ENCODE results near the gene HSPA4. TPM values are rescaled to one million over a fixed set of nuclear protein-coding genes. Genes with fewer than 3 reads are reported as not detected.

Gene HSPA4
- total and polyA plus RNA-seq, 2 of the 4 experiments (the other 2 are of a cell fraction) = 34.9 to 120 TPM

DNA sequence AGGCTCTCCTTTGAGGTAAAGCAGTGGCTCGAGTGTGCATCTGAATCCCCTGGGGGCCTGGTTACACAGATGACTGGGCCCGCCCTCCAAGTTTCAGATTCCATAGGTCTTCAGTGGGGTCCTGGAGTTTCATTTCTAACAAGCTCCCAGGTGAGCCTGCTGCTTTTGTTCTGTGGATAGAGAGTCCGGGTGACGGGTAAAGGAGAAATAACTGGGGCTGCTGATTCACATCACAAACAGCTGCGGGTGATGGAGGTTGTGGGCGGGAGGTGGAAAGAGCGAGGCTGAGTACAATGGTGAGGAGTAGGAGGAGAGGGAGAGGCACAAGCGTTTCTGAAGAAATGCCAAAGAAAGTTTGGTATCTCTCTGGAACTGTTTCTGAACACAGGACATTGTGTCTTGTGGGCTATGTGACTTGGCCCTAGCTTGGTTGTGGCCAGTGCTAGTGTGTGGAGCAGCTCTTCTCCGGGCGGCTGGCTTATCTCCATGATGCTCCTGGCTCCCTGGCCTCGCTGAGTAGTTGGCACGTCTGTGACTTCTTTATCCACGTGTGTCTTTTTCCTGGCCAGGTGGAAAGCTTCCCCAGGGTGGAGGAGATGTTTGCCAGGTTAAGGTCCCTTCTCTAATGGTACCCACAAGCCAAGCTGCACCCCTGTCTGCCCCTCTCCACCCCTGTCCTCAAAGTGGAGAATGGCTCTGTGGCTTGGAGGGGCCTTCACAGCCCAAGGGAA is 61.7 kb downstream of the HSPA4 start (continued):
- no peak for TF ChIP-seq CHD1 (IDR thresholded peaks at IDR 0.05; ENCODE audit: low read depth, low read length)

DNA sequence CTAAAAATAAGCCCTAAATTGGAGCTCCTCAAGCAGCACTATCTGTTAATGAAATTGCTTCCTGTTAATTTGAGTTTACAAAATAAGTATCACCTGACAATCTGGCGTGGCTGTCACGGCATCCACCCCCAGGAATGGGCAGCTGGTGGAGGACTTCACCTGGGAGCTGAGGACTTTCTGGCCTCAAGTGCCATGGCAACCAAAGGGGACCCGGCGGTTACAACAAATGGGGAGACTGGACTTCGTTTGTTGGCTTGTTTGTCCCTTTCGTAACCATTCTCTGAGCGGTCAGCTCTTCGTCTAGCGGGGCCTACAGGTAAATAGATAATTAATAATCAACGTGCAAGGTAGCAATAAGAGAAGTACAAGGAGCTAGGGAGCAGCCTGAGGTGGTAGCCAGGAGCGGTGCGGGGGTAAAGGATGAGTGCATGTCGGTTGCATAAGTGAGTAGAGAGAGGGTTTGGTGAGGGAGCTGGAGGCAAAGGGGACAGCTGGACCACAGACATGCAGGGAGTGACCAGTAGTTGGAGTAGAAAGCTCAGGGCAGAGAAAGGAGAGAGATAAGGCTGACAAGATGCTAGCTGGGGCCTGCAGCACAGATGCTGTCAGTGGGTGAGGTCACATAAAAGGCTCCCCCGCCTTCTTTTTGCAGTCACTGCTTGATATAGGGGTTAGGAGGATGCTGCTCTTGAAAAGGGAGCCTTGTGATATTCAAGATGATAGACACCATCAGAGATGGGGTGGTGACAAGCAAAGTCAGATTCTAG is 62.5 kb downstream of the HSPA4 start:
- Histone ChIP-seq H3K79me1 (ENCODE audit: low read depth in 1 of 2, low read length in 2 of 2) (no peaks in the 10 kb centered on the region), H3K4me2 (ENCODE audit: low read depth, low read length) (no peak overlapping the region), H3K9me3 (ENCODE audit: control insufficient read depth, insufficient read depth, low read length) (no peaks in the 10 kb centered on the region), H3K27ac (ENCODE audit: insufficient read depth, low read length) (no peak overlapping the region), H4K91ac (ENCODE audit: insufficient read depth, low read depth, low read length) (no peak overlapping the region), H2BK15ac (ENCODE audit: low read depth, low read length) (no peak overlapping the region), H4K5ac (ENCODE audit: low read depth, low read length) (no peak overlapping the region), H3K36me3 (ENCODE audit: control insufficient read depth, insufficient read depth, low read length) (no peaks in the 10 kb centered on the region), H2AK9ac (replicated peaks; ENCODE audit: low read depth, low read length, poor library complexity) (no peak overlapping the region), H3K14ac (replicated peaks; ENCODE audit: low read depth, low read length) (no peak overlapping the region), H3K4me1 (ENCODE audit: control insufficient read depth, insufficient read depth, low read length) (peaks cover 5% of the 10 kb centered on the region; the same call in 1 of the 2 replicates), H3K56ac (ENCODE audit: extremely low read depth, insufficient read depth, low read length) (no peak overlapping the region), H3K23ac (ENCODE audit: low read depth, low read length) (no peak overlapping the region), H3K9me1 (ENCODE audit: insufficient read depth, low read length) (no peaks in the 10 kb centered on the region; the same call in 1 of the 2 replicates), H2AFZ (replicated peaks; ENCODE audit: low read length, poor library complexity) (no peak overlapping the region), H4K20me1 (ENCODE audit: insufficient read depth, low read length) (no peaks in the 10 kb centered on the region), H2BK5ac (ENCODE audit: low read depth, low read length, poor library complexity, severe bottlenecking) (no peak overlapping the region), H2BK20ac (ENCODE audit: low read depth, low read length) (no peak overlapping the region), H4K8ac (ENCODE audit: low read depth in 2 of 2, low read length in 2 of 2) (no peak overlapping the region), H3K27me3 (ENCODE audit: control insufficient read depth, insufficient read depth, low read length) (peaks cover 7% of the 10 kb centered on the region), H3K4ac (ENCODE audit: low read depth, low read length) (no peak overlapping the region), H2BK120ac (ENCODE audit: low read depth, low read length) (no peak overlapping the region), H3K4me3 (ENCODE audit: insufficient read depth, low read depth, low read length) (no peak overlapping the region), H3K9ac (ENCODE audit: low read depth, low read length) (no peak overlapping the region), H3K18ac (ENCODE audit: low read depth, low read length) (no peak overlapping the region), H2AK5ac (ENCODE audit: low read depth, low read length) (no peak overlapping the region)
- TF ChIP-seq POLR2A (IDR thresholded peaks at IDR 0.05; ENCODE audit: low read depth, low read length) = no peak
- TF ChIP-seq, protein P1, sequence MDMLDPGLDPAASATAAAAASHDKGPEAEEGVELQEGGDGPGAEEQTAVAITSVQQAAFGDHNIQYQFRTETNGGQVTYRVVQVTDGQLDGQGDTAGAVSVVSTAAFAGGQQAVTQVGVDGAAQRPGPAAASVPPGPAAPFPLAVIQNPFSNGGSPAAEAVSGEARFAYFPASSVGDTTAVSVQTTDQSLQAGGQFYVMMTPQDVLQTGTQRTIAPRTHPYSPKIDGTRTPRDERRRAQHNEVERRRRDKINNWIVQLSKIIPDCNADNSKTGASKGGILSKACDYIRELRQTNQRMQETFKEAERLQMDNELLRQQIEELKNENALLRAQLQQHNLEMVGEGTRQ (IDR thresholded peaks at IDR 0.05; ENCODE audit: low read depth, low read length) = no peak
- DNase-seq = no peak
- intact Hi-C loops (cut with micrococcal nuclease) = loop anchor here (5.0 to 10.0 kb wide), 5 partner anchors 248 to 828 kb away; partner anchors contain the start of gene FSTL4
- in situ Hi-C loops (cut with MboI; ENCODE audit: low sequenced_read_pairs) = loop anchor here (5.0 to 10.0 kb wide), 3 partner anchors 138 to 830 kb away; no protein-coding TSS in a partner anchor
- 76% methylated on average over 4 of the region's 14 CpGs; no CpG with 5 or more reads in 1 of the 2 experiments for WGBS, 2 experiments (ENCODE audit: extremely low coverage in 2 of 2, insufficient read length in 1 of 2)
- ChIA-PET POLR2A (ENCODE audit: unreplicated experiment) (no interaction called here), CTCF (interaction anchor here (1.1 to 2.1 kb wide), 2 partner anchors 133 to 173 kb away, joined by 4 to 5 read pairs; no protein-coding TSS in a partner anchor)
- dilution Hi-C loops (cut with HindIII; ENCODE audit: low sequenced_read_pairs, unreplicated experiment) = no loop called here
- no TSS peak for BruUV-seq (replicated peaks)
- ATAC-seq (ENCODE audit: low read depth) = no peak
